ENCODE measurements around the gene SLC9A9.

DNA sequence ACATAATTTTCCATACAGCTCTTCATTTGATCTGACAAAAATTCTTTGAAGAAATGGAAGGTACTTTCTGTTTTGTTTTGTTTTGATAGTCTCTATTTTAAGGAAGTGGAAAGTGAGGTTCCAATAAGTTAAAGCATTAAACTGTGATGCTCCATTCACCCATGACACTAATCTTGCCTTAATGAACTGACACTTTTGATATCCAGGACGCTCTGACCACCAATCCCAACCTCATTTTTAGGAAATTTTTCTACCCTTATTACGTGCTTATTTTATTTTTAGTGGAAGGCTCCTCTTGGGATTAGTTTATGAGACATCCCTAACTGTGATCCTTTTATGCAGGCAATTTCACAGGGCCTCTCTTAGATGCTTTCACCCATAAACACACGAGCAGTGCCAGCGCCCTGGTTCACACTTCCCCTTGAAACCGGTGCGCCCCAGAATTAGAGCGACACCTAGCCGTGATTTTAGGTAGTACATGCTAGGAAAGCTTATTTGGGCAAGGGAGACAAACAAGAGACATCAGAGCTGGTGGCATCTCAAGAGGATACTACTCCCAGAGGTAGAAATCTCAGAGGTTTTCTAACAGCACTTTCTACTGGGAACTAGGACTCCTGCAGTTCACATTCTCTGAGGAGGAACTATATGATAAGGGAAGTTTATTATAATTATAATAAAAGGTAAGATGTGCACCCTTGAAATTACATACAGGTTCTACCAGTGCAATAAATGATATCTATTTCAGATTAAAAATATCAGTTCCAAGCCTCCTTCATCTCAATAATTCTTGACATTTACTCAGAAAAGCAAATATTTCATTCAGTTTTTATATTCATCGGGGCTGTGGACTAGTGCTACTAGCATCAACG lies 173.9 kb downstream of the SLC9A9 start:
- TF ChIP-seq, protein P1, sequence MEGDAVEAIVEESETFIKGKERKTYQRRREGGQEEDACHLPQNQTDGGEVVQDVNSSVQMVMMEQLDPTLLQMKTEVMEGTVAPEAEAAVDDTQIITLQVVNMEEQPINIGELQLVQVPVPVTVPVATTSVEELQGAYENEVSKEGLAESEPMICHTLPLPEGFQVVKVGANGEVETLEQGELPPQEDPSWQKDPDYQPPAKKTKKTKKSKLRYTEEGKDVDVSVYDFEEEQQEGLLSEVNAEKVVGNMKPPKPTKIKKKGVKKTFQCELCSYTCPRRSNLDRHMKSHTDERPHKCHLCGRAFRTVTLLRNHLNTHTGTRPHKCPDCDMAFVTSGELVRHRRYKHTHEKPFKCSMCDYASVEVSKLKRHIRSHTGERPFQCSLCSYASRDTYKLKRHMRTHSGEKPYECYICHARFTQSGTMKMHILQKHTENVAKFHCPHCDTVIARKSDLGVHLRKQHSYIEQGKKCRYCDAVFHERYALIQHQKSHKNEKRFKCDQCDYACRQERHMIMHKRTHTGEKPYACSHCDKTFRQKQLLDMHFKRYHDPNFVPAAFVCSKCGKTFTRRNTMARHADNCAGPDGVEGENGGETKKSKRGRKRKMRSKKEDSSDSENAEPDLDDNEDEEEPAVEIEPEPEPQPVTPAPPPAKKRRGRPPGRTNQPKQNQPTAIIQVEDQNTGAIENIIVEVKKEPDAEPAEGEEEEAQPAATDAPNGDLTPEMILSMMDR (optimal IDR thresholded peaks at IDR 0.05 in 1 of 3, IDR thresholded peaks at IDR 0.05 in 1 of 3, conservative IDR thresholded peaks at IDR 0.05 in 1 of 3; ENCODE audit: extremely low read depth in 1 of 3, insufficient read depth in 2 of 3, low read length in 3 of 3) = peak; percentile 81 to 94 (median 88)
- no peak for TF ChIP-seq EZH2 (IDR thresholded peaks at IDR 0.05; ENCODE audit: low read length)

Measured in keratinocyte (primary cell).